K562 (cell line): ENCODE measurements around the gene PPIL1. TPM values are rescaled to one million over a fixed set of nuclear protein-coding genes. Genes with fewer than 3 reads are reported as not detected.

Experiments
- EGR1 ChIP-seq: fragments of 450-650 bp; conservative IDR thresholded peaks from 2 replicates; pipeline ENCODE4 v1.6.1; 2017; ENCODE audit warnings: mild to moderate bottlenecking
- GATAD2A ChIP-seq: fragments of 450-650 bp; IDR thresholded peaks from 2 replicates; pipeline ENCODE4 v1.6.1; 2017
- polyA plus RNA-seq, 8 experiments: library from polyadenylated mRNA; depleted of rRNA in 4 of 8; stranded (reverse) in 5 of 8; unstranded in 3 of 8; fragments of >200 nt; fragmentation: Nextera tagmentation in 2 of 8; fragmentation: Illumina TruSeq in 1 of 8; extraction: Ambion mirVana in 2 of 8; extraction: Trizol in 1 of 8; gene quantifications; 2 replicates each; pipeline versions ENCODE4 v1.2.1 to v1.2.3, GENCODE V29; 2011 to 2014; ENCODE audit warnings: inconsistent platforms in 1 of 8, missing spikeins in 1 of 8
- total RNA-seq, 7 experiments: library from RNA; depleted of rRNA in 6 of 7; stranded (reverse); fragments of >200 nt in 6 of 7; fragmentation: Illumina TruSeq in 2 of 7; extraction: Trizol in 2 of 7; gene quantifications; 2 replicates each; pipeline versions ENCODE4 v1.2.1 to v1.2.3, GENCODE V29; 2011 to 2021; ENCODE audit warnings: low replicate concordance in 1 of 7
- TF ChIP-seq, protein P1 (sequence below), 2 experiments: fragments of 450-650 bp; formaldehyde crosslinking in 1 of 2; IDR thresholded peaks; 2 replicates each; pipeline versions ENCODE4 v1.4.0 to v1.6.1; 2014 to 2020; ENCODE audit warnings: mild to moderate bottlenecking in 2 of 2, borderline replicate concordance in 1 of 2, low read depth in 1 of 2
- TF ChIP-seq, protein P2 (sequence below): fragments of 450-650 bp; formaldehyde crosslinking; conservative IDR thresholded peaks from 2 replicates; pipeline ENCODE4 v1.4.0; 2022; ENCODE audit warnings: mild to moderate bottlenecking, missing genetic modification characterization
- TF ChIP-seq, protein P3 (sequence below): sonication (generic); formaldehyde crosslinking; IDR thresholded peaks from 2 replicates; pipeline ENCODE4 v1.8.0; 2023; ENCODE audit warnings: missing genetic modification reagents, mild to moderate bottlenecking, borderline replicate concordance

PPIL1 gene
- total and polyA plus RNA-seq, 9 of the 15 experiments (the other 6 are each of a cell fraction or from before 2014, with no cell fraction given), result 65.8 to 205 (median 130) TPM

DNA sequence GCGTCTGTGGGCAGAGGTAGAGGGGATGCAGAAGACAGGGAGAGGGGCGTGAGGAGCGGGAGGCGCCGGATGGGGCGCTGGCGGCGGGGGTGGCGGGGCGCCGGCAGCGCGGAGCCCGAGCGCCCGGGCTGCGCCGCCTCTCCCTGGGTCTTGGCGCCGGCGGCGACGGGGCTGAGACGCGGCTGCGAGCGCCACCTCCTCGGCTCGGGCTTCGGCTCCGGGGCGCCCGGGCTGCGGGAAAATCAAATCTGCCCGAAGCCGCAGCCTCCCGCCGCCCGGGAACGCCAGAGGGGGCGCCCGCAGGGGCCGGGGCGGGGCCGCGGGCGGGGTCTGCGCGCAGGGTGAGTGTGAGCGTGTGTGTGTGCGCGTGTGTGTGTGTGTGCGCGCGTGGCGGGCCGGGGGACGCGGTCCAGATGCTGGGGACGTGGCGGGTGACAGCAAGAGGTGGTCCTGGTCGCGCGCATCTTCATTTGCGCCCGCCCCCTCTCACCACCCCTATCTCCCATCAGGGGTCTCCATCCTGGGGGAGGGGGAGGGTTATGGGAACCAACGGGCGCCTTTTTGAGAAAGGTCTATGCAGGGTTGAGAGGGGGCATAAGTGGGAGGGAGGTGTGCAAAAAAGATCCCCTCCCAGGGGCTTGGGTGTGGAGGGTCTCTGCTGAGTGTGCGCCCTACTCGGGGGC is 34.7 kb downstream of the PPIL1 start (continued):
- TF ChIP-seq, protein P1, sequence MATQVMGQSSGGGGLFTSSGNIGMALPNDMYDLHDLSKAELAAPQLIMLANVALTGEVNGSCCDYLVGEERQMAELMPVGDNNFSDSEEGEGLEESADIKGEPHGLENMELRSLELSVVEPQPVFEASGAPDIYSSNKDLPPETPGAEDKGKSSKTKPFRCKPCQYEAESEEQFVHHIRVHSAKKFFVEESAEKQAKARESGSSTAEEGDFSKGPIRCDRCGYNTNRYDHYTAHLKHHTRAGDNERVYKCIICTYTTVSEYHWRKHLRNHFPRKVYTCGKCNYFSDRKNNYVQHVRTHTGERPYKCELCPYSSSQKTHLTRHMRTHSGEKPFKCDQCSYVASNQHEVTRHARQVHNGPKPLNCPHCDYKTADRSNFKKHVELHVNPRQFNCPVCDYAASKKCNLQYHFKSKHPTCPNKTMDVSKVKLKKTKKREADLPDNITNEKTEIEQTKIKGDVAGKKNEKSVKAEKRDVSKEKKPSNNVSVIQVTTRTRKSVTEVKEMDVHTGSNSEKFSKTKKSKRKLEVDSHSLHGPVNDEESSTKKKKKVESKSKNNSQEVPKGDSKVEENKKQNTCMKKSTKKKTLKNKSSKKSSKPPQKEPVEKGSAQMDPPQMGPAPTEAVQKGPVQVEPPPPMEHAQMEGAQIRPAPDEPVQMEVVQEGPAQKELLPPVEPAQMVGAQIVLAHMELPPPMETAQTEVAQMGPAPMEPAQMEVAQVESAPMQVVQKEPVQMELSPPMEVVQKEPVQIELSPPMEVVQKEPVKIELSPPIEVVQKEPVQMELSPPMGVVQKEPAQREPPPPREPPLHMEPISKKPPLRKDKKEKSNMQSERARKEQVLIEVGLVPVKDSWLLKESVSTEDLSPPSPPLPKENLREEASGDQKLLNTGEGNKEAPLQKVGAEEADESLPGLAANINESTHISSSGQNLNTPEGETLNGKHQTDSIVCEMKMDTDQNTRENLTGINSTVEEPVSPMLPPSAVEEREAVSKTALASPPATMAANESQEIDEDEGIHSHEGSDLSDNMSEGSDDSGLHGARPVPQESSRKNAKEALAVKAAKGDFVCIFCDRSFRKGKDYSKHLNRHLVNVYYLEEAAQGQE (IDR thresholded peaks at IDR 0.05; ENCODE audit: borderline replicate concordance), result no peak
- TF ChIP-seq, protein P1 (CRISPR knock-in tag; IDR thresholded peaks at IDR 0.05; ENCODE audit: low read depth), result 0 out of 2 replicates have a peak, but pooled peaks have one; percentile 22
- TF ChIP-seq, protein P2, sequence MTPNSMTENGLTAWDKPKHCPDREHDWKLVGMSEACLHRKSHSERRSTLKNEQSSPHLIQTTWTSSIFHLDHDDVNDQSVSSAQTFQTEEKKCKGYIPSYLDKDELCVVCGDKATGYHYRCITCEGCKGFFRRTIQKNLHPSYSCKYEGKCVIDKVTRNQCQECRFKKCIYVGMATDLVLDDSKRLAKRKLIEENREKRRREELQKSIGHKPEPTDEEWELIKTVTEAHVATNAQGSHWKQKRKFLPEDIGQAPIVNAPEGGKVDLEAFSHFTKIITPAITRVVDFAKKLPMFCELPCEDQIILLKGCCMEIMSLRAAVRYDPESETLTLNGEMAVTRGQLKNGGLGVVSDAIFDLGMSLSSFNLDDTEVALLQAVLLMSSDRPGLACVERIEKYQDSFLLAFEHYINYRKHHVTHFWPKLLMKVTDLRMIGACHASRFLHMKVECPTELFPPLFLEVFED (CRISPR knock-in tag), result no peak
- TF ChIP-seq GATAD2A, result 0 out of 2 replicates have a peak, but pooled peaks have one; percentile 33
- TF ChIP-seq EGR1, result 0 out of 2 replicates have a peak, but pooled peaks have one; percentile 4
- TF ChIP-seq, protein P3, sequence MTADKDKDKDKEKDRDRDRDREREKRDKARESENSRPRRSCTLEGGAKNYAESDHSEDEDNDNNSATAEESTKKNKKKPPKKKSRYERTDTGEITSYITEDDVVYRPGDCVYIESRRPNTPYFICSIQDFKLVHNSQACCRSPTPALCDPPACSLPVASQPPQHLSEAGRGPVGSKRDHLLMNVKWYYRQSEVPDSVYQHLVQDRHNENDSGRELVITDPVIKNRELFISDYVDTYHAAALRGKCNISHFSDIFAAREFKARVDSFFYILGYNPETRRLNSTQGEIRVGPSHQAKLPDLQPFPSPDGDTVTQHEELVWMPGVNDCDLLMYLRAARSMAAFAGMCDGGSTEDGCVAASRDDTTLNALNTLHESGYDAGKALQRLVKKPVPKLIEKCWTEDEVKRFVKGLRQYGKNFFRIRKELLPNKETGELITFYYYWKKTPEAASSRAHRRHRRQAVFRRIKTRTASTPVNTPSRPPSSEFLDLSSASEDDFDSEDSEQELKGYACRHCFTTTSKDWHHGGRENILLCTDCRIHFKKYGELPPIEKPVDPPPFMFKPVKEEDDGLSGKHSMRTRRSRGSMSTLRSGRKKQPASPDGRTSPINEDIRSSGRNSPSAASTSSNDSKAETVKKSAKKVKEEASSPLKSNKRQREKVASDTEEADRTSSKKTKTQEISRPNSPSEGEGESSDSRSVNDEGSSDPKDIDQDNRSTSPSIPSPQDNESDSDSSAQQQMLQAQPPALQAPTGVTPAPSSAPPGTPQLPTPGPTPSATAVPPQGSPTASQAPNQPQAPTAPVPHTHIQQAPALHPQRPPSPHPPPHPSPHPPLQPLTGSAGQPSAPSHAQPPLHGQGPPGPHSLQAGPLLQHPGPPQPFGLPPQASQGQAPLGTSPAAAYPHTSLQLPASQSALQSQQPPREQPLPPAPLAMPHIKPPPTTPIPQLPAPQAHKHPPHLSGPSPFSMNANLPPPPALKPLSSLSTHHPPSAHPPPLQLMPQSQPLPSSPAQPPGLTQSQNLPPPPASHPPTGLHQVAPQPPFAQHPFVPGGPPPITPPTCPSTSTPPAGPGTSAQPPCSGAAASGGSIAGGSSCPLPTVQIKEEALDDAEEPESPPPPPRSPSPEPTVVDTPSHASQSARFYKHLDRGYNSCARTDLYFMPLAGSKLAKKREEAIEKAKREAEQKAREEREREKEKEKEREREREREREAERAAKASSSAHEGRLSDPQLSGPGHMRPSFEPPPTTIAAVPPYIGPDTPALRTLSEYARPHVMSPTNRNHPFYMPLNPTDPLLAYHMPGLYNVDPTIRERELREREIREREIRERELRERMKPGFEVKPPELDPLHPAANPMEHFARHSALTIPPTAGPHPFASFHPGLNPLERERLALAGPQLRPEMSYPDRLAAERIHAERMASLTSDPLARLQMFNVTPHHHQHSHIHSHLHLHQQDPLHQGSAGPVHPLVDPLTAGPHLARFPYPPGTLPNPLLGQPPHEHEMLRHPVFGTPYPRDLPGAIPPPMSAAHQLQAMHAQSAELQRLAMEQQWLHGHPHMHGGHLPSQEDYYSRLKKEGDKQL (CRISPR knock-in tag), result no peak
- TF ChIP-seq, all 486 proteins: peak for 32
